NT2/D1 (cell line): Measurements from ENCODE around the gene MUC2.
A peak's percentile ranks its signal among the peaks of the same experiment; 100 is the strongest.

ENCODE experiments used
- DNase-seq: peaks from one replicate; pipeline ENCODE4 v3.0.0-alpha.2; 2011; ENCODE audit warnings: low read depth, low spot score
- H3K27me3 ChIP-seq: 2 replicates; pipeline ENCODE4 v1.6.0; 2011; ENCODE audit warnings: mild to moderate bottlenecking; ENCODE audit not compliant: insufficient read length, insufficient read depth
- H3K36me3 ChIP-seq: 2 replicates; pipeline ENCODE4 v1.6.1; 2011; ENCODE audit warnings: mild to moderate bottlenecking, low read length, mixed read lengths; ENCODE audit not compliant: insufficient read depth, insufficient read length
- H3K4me1 ChIP-seq: 2 replicates; pipeline ENCODE4 v1.5.1; 2011; ENCODE audit not compliant: insufficient read depth, insufficient read length
- H3K4me3 ChIP-seq: 2 replicates; pipeline ENCODE4 v1.5.1; 2011; ENCODE audit warnings: low read depth; ENCODE audit not compliant: insufficient read length
- H3K9ac ChIP-seq: 2 replicates; pipeline ENCODE4 v1.6.0; 2011; ENCODE audit warnings: low read depth; ENCODE audit not compliant: insufficient read length
- H3K9me3 ChIP-seq: 2 replicates; pipeline ENCODE4 v1.5.1; 2011; ENCODE audit warnings: mild to moderate bottlenecking, low read length; ENCODE audit not compliant: insufficient read depth
- SUZ12 ChIP-seq: IDR thresholded peaks from 2 replicates; pipeline ENCODE4 v1.6.1; 2011; ENCODE audit not compliant: insufficient read length, insufficient read depth; ENCODE audit errors: extremely low read depth
- YY1 ChIP-seq: IDR thresholded peaks from 2 replicates; pipeline ENCODE4 v1.6.1; 2011; ENCODE audit not compliant: insufficient read length, insufficient read depth
- ZNF274 ChIP-seq: IDR thresholded peaks from 2 replicates; pipeline ENCODE4 v1.6.1; 2011; ENCODE audit warnings: mild to moderate bottlenecking, low read depth, low read length

Gene MUC2

DNA sequence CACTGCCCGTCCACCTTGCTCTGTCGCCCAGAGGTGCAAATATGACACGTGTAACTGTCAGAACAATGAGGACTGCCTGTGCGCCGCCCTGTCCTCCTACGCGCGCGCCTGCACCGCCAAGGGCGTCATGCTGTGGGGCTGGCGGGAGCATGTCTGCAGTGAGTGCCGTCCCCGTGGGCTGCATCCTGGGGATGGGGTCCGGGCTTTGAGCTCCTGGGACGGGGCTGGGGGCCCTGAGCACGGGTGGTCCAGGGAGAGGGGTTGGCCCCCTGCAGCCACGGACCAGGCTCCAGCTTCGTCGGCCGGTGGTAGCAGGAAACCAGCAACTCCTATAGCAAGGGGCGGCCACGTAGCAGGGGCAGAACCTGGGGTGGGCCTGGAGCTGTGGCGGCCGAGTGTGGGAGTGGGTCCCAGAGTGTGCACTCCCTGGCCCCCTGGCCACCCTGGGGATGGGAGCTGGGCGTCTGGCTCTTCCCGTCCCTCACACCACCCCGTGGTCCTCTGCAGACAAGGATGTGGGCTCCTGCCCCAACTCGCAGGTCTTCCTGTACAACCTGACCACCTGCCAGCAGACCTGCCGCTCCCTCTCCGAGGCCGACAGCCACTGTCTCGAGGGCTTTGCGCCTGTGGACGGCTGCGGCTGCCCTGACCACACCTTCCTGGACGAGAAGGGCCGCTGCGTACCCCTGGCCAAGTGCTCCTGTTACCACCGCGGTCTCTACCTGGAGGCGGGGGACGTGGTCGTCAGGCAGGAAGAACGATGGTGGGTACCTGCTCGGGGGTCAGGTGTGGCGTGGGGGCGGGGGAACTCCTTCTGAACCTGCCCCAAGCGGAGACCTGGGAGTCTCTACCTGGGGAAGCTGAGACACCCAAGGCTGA lies 10.1 kb downstream of the MUC2 start:
- Histone ChIP-seq H3K4me1 (no peaks in the 10 kb centered on the region), H3K9ac (no peak overlapping the region), H3K27me3 (no peaks in the 10 kb centered on the region), H3K36me3 (no peaks in the 10 kb centered on the region), H3K4me3 (no peak overlapping the region), H3K9me3 (no peaks in the 10 kb centered on the region)
- TF ChIP-seq ZNF274 (no peak), SUZ12 (no peak), YY1 (no peak)
- DNase-seq: no peak

DNA sequence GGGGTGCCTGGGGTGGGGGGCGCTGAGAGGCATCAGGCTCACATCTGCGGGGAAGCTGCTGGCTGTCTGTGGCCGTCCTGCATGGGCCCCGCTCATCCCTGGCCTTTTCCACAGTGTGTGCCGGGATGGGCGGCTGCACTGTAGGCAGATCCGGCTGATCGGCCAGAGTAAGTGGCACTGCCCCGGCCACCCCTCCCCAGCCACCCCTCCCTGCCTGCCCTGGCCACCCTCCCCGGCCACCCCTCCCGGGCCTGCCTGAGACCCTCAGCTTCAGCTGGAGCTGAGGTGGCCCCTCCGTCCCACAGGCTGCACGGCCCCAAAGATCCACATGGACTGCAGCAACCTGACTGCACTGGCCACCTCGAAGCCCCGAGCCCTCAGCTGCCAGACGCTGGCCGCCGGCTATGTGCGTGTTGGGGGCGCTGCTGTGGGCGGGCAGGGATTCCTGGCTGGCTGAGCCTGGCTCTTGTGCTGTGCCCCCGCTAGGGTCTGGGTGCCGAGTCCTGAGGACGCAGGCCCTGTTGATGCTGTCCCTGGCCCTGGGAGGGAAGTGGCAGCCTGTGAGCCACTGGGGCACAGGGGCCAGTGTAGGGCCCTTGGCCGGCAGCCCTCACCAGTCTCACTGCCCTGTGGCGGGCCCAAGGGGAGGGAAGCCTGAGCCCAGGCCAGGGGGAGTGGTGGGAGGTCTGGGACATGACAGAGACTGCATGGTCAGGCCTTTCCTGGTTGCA lies 10.9 kb downstream of the MUC2 start:
- no peaks in the 10 kb centered on the region for H3K27me3 ChIP-seq
- H3K9me3 ChIP-seq: no peaks in the 10 kb centered on the region
- no peak for DNase-seq
- H3K36me3 ChIP-seq: no peaks in the 10 kb centered on the region
- no peak overlapping the region for H3K4me3 ChIP-seq
- H3K9ac ChIP-seq: no peak overlapping the region
- H3K4me1 ChIP-seq: no peaks in the 10 kb centered on the region
- TF ChIP-seq YY1: no peak

DNA sequence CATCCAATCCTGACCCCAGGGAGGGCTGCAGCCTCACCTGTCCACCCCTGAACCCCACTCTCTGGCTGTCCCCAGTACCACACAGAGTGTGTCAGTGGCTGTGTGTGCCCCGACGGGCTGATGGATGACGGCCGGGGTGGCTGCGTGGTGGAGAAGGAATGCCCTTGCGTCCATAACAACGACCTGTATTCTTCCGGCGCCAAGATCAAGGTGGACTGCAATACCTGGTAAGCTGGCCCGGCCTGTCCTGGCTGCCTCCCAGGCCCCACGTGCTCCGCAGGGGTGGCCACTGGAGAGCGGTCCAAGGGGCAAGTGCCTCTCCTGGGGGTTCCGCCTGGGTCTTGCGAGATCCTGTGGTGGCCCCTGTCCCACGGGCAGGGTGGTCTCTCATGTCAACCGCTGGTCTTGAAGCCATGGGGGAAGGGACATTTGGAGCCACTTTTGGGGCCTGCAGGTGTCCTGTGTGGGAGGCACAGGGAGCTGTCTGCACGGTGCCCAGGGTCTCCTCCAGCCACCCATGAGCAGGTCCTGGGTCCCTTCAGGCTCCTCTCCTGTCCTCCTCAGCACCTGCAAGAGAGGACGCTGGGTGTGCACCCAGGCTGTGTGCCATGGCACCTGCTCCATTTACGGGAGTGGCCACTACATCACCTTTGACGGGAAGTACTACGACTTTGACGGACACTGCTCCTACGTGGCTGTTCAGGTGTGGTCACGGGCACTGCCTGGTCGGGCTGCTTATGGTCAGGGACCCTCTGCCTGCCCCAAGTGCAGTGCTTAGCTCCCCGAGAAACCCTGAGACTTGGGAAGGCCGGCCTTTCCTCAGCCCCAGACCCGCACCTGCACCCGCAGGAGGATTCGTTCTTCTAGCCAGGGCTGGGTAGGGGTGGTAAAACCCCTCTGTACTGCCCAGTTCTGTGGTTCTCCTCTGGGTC lies 11.8 kb downstream of the MUC2 start:
- Histone ChIP-seq H3K9me3 (no peaks in the 10 kb centered on the region), H3K27me3 (no peaks in the 10 kb centered on the region), H3K4me1 (peaks cover under 1% of the 10 kb centered on the region), H3K4me3 (no peak overlapping the region), H3K9ac (no peak overlapping the region), H3K36me3 (no peaks in the 10 kb centered on the region)
- TF ChIP-seq SUZ12: no peak
- no peak for TF ChIP-seq ZNF274
- TF ChIP-seq YY1: no peak
- DNase-seq: no peak

DNA sequence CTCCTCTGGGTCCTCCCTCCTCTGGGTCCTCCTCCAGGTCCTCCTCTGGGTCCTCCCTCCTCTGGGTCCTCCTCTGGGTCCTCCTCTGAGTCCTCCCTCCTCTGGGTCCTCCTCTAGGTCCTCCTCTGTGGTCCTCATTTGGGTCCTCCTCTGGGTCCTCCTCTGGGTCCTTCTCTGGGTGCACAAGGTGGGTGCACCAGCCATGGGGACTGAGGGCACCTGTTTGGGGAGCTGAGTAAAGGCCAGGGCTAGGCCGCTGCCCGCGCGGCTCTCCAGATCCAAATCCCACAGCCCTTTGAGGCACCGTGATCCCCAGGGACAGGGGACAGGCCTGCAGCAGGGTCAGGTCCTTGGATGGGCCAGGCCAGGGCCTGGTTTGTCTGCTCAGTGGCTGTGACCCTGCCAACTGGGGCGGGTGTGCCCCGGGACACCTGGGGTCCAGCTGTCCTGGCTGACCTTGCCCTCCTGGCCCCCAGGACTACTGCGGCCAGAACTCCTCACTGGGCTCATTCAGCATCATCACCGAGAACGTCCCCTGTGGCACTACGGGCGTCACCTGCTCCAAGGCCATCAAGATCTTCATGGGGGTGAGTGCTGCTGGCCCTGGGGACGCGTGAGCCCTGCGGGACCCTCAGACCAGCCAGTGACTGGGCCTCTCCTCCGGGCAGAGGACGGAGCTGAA lies 12.7 kb downstream of the MUC2 start:
- H3K27me3 ChIP-seq: no peaks in the 10 kb centered on the region
- no peak for DNase-seq
- no peaks in the 10 kb centered on the region for H3K36me3 ChIP-seq
- peaks cover 7% of the 10 kb centered on the region for H3K4me1 ChIP-seq
- TF ChIP-seq ZNF274 (no peak), YY1 (no peak), SUZ12 (no peak)
- no peaks in the 10 kb centered on the region for H3K9me3 ChIP-seq
- H3K9ac ChIP-seq: no peak overlapping the region
- no peak overlapping the region for H3K4me3 ChIP-seq

DNA sequence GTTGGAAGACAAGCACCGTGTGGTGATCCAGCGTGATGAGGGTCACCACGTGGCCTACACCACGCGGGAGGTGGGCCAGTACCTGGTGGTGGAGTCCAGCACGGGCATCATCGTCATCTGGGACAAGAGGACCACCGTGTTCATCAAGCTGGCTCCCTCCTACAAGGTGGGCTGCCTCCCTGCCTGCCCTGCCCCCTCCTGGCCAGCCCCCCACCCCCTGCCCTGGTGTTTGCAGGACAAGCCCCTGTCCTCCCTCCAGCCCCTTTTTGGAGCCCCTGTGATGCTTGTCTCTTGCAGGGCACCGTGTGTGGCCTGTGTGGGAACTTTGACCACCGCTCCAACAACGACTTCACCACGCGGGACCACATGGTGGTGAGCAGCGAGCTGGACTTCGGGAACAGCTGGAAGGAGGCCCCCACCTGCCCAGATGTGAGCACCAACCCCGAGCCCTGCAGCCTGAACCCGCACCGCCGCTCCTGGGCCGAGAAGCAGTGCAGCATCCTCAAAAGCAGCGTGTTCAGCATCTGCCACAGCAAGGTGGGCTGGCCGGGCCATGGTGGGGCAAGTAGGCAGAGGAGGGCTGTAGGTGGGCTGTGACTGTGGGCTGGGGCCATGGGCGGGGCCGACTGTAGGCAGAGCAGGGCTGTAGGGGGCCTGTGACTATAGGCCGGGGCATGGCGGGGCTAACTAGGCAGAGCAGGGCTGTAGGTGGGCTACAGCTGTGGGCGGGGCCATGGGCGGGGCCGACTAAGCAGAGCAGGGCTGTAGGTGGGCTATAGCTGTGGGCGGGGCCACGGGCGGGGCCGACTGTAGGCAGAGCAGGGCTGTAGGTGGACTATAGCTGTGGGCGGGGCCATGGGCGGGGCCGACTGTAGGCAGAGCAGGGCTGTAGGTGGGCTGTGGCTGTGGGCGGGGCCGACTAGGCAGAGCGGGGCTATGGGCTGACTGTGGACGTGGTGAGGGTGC lies 13.6 kb downstream of the MUC2 start:
- Histone ChIP-seq H3K4me1 (peaks cover 7% of the 10 kb centered on the region), H3K36me3 (no peaks in the 10 kb centered on the region), H3K4me3 (no peak overlapping the region), H3K9me3 (no peaks in the 10 kb centered on the region), H3K9ac (peak overlapping the region; percentile 33), H3K27me3 (no peaks in the 10 kb centered on the region)
- TF ChIP-seq ZNF274: no peak
- DNase-seq: no peak

DNA sequence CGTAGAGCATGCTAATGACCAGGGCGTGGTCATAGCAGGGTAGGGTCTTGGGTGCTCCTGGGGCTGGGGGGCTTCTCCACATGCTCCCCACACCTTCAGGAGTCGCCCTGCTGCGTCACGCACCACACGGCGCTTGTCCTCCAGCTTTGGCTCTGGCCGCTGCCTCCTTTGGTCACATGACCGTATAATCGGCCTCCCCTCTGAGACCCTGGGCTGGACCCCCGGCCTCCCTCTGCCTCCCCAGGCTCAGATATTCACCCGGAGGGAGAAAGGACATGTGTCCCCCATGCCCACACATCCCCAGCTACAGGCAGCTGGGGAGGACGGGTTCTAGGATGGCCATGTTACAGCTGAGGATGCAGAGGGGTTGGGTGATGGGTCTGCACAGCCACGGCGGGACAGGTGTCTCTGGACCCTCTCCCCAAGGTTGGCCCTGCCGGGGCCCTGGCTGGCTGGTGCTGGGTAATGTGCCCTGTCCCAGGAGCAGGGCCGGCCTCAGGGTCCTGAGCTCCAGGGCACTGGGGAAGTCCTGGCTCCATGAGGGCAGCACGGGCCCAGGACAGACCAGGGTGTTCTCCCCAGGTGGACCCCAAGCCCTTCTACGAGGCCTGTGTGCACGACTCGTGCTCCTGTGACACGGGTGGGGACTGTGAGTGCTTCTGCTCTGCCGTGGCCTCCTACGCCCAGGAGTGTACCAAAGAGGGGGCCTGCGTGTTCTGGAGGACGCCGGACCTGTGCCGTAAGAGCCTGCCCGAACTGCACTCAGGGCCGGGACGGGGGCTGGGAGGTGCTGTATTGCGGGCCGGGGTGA lies 14.5 kb downstream of the MUC2 start:
- Histone ChIP-seq H3K27me3 (no peaks in the 10 kb centered on the region), H3K4me1 (peaks cover 7% of the 10 kb centered on the region), H3K9ac (no peak overlapping the region), H3K36me3 (no peaks in the 10 kb centered on the region), H3K4me3 (no peak overlapping the region), H3K9me3 (no peaks in the 10 kb centered on the region)
- no peak for DNase-seq
- no peak for TF ChIP-seq ZNF274
- TF ChIP-seq YY1: no peak
- no peak for TF ChIP-seq SUZ12
